Activated CD4-positive, alpha-beta T cell treated with anti-CD3 and anti-CD28 coated beads for 24 hours (primary cell): Measurements from ENCODE around the gene SPINK7.
A peak's percentile ranks its signal among the peaks of the same experiment; 100 is the strongest.
"Not testable (repeated sequence)": the region's sequence is repeated elsewhere in the genome, so short reads cannot be mapped to it uniquely, and the experiment has no call there.

ENCODE experiments used
- DNase-seq, 2 donors: peaks; one replicate each; pipeline ENCODE4 v3.0.0-alpha.2; 2020; ENCODE audit warnings: low read depth in 2 of 2

SPINK7 gene

DNA sequence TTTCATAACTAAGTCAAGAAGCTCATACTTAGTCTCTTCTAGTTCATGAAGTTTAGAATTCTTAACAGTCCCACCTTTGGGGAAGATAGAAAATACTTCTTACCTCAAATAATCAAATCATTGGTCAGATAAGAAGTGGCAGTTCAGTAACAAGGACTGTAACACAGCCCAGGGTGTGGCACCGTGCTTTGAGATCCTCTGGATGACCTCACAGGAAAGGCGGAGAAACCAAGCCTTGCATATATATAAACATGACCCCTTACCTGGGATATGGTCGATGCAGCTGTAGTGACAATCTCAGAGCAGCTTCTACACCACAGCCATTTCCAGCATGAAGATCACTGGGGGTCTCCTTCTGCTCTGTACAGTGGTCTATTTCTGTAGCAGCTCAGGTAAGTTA is at the start of gene SPINK7:
SPINK7 (plus strand) TSS at position 271 of the 400 bp plus-strand sequence; CDS start at position 332, 61 bp downstream.
- no peak for DNase-seq

DNA sequence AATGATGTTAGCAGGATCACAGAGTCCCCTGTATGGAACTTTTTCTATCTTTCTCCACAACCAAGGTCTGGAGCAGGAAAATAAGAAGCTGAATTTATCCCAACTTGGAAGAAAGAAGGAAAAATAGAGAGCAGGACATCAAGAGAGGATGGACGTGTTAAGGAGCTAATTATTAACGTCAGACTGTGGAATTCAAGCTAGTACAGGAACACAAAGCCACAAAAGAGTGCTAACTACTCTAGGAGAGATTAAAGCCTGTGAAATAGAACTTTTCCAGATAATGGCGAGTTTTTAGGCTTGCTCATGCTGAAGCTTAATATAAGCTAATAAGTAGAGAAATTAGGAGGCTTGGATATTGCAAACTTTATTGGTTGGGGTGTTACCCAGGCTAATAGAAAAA is 44.3 kb upstream of the SPINK7 start:
- no peak for DNase-seq

DNA sequence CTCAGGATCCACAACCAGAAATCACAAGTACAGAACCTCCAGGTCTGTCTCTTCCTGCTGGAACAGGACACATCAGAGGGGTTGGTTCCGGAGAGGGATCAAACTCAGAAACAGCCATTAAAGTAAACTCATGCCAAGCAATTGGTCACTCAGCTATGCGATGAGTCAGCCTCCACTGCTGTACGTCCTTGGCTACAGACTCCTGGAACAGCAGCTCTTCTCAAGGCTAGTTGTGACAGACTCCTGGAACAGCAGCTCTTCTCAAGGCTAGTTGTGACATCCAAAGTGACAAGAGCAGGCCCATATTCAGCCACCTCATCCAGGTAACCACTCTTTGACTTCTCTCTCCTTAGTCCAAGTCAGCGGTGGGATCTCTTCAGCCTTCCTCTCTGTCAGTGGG is 43.7 kb upstream of the SPINK7 start, which contains the start of gene SPINK13:
SPINK13 (plus strand) TSS at position 229 of the 400 bp plus-strand sequence. CDS start 1,279 bp downstream, outside the sequence.
- DNase-seq, result no peak

DNA sequence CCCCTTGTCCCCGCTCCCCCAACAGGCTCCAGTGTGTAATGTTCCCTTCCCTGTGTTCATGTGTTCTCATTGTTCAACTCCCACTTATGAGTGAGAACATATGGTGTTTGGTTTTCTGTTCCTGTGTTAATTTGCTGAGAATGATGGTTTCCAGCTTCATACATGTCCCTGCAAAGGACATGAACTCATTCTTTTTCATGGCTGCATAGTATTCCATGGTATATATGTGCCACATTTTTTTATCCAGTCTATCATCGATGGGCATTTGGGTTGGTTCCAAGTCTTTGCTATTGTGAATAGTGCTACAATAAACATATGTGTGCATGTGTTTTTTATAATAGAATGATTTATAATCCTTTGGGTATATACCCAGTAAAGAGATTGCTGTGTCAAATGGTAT is 37.1 kb upstream of the SPINK7 start:
- DNase-seq, result not testable (repeated sequence)

DNA sequence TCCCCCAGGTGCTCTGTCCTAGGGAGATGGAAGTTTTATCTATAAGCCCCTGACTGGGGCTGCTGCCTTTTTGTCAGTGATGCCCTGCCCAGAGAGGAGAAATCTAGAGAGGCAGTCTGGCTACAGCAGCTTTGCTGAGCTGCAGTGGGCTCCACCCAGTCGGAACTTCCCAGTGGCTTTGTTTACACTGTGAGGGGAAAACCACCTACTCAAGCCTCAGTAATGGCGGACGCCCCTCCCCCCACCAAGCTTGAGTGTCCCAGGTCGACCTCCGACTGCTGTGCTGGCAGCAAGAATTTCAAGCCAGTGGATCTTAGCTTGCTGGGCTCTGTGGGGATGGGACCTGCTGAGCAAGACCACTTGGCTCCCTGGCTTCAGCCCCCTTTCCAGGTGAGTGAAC is 31.3 kb upstream of the SPINK7 start:
- not testable (repeated sequence) for DNase-seq

DNA sequence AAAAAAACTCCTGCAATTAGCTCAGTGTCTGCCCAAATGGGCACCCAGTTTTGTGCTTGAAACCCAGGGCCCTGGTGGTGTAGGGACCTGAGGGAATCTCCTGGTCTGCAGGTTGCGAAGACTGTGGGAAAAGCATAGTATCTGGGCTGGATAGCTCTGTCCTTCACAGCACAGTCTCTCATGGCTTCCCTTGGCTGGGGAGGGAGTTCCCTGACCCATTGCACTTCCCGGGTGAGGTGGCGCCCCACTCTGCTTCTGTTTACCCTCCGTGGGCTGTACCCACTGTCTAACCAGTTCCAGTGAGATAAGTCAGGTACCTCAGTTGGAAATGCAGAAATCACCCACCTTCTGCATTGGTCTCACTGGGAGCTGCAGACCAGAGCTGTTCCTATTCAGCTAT is 30.9 kb upstream of the SPINK7 start:
- DNase-seq, result not testable (repeated sequence)

DNA sequence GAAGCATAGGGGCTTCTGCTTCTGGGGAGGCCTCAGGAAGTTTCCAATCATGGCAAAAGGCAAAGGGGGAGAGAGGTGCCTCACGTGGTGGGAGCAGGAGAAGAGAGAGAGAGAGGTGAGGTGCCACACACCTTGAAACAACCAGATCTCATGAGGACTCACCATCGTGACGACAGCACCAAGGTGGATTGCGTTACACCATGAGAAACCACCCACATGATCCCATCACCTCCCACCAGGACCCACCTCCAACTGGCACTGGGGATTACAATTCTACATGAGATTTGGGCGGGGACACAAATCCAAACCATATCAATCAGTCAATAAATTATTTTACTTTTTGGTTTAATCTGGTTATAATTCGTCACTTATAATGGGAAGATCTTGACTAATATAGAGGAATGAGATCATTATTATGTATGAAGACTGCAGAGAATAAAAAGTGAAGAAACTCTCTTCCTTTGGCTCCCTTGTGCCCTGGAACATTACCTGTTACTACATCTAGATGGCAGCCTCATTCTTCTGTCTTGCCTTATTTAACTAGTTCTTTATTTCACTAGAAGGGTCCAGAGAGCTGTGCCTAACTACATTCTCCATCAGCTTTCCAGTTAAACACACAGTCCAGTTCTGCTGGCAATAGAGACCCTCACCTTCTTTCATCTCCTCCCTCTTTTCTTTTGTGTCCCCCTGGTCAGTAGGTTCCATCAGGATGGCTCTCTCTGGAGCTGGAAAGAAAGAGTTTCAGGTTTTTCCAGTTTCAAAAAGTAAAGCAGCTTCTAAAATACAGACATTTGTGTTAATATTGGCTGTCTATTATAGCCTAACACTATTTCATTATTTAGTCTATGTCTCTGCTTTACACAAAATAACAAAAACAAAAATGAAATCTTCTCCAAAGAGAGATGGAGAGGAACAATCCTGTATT is 21.7 kb upstream of the SPINK7 start:
- no peak for DNase-seq

DNA sequence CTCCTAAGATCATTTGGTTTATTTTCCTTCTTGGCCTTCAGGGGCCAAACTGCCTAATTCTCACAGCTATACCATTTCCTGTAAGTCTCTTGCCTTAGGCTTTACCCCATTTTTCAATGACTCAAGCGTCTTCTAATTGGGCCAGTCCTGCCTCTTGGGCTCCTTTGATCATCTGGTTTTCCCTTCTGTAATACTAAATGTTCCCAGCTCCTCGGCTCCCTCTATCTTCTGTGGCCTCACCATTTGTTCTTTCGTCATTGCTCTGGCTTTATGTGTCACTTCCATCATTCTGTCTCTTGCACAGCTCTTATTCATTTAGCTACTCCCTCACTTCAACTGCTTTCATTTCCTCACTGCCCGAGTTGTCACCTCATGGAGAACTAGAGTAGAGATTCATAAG is 14.5 kb upstream of the SPINK7 start:
- DNase-seq, result no peak

DNA sequence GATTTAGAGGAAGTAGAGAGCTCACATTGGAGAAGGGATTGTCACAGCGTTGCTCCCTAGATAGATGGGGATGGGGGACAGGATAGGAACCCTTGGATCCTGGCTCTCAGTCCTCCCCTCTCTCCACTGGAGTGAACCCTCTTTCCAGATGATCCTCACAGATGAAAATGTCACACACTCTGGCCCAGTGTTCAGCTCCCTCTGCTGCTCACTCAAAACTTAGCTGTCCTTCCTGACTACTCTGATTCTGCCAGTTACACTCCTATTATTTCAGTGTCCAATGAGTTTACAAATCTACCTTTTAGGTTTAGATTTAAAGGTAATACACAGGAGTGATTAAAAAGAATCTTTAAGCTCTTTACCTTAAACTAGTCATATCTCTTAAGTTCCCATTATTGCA is 5.8 kb upstream of the SPINK7 start:
- DNase-seq, result no peak

DNA sequence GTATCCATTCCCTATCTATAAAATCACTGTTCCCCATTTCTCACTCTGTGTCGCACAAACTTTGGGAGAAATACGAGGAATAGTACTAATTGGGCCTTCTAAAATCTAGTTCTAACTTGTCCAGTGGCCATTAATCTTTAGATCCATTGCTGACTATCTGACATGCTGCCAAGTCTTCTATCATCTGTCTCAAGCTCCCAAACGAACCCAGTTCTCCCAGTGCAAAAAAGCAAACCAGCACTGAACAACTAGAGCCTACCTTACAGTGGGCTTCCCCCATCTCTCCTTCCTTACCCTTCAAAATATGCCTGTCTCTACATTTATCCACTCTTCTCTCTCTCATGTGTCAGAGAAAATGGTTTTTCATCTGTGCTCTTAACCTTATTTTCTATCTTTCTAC is 3.2 kb upstream of the SPINK7 start:
- DNase-seq, result no peak

DNA sequence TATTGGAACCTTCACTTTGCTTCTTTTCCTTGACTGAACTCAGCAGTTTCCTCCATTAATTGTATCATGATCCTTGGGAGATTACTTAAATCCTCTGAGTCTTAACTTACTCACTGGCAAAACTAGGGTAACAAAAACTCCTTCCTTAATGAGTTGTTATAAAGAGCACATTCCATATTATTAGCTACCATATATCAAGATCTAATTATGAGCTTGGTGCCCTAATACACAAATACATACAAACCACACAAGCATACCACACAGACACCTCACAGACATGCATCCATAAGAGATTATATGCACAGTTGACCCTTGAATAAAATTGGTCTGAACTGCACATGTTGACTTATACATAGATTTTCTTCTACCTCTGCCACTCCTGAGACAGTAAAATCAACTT is 2.5 kb upstream of the SPINK7 start:
- DNase-seq, result no peak

DNA sequence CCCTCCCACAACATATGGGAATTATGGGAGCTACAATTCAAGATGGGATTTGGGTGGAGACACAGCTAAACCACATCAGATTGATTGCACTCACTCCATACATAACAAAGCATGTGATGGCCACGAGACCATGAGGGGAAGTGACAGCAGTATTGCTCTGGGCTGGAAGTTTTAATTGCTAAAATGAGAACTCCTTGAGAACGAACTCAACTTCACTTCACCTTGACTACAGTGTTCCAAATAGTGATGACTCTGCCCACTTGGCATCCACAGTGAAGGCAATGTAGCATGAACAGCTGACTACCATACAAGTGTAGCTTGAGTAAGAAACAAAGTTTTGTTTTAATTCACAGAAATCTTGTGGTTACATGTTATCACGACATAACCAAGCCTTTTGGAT is 739 bp upstream of the SPINK7 start:
- DNase-seq, result no peak

DNA sequence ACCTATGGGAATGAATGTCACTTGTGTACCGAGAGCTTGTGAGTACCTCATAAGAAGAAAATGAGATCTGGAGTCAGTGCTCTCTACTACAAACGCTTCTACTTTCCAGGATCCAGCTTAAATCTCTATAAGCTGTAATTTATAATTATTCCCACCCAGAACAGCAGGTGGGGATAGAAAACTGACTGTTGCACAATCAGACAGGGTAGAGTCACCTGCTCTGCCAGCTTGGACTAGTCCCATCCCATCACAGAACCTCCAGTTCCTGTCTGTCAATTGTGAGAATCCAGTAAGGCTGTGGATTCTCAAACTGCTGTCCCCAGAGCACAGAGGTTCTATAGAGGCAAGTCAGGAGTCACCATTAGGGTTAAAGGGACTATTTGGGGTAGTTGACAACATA is 2.0 kb downstream of the SPINK7 start:
- no peak for DNase-seq

DNA sequence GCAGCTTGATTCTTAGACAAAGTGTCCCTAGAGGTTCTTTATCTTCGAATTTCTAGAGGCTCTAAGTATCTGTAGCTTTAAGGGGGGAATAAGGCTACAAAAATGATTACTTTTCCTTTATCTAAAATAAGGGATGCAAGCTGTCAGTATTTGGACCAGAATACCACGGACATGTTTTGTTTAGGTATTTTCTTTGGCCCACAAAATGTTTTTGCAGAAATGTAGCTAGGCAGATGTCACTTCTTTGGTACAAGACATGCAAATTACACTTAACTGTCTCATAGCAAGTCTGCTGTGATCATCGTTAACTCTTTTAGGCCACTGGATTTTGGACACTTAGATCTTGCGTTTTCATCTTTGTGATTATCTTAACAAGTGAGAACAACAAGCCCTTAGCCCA is 2.5 kb downstream of the SPINK7 start:
- no peak for DNase-seq

DNA sequence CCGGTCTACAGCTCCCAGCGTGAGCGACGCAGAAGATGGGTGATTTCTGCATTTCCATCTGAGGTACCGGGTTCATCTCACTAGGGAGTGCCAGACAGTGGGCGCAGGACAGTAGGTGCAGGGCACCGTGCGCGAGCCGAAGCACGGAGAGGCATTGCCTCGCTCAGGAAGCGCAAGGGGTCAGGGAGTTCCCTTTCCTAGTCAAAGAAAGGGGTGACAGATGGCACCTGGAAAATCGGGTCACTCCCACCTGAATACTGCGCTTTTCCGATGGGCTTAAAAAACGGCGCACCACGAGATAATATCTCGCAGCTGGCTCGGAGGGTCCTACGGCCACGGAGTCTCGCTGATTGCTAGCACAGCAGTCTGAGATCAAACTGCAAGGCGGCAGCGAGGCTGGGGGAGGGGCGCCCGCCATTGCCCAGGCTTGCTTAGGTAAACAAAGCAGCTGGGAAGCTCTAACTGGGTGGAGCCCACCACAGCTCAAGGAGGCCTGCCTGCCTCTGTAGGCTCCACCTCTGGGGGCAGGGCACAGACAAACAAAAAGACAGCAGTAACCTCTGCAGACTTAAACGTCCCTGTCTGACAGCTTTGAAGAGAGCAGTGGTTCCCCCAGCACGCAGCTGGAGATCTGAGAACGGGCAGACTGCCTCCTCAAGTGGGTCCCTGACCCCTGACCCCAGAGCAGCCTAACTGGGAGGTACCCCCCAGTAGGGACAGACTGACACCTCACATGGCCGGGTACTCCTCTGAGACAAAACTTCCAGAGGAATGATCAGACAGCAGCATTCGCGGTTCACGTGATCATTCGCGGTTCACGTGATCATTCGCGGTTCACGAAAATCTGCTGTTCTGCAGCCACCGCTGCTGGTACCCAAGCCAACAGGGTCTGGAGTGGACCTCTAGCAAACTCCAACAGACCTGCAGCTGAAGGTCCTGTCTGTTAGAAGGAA is 8.1 kb downstream of the SPINK7 start:
- DNase-seq, result peak in 1 of 2 donors; percentile 9

DNA sequence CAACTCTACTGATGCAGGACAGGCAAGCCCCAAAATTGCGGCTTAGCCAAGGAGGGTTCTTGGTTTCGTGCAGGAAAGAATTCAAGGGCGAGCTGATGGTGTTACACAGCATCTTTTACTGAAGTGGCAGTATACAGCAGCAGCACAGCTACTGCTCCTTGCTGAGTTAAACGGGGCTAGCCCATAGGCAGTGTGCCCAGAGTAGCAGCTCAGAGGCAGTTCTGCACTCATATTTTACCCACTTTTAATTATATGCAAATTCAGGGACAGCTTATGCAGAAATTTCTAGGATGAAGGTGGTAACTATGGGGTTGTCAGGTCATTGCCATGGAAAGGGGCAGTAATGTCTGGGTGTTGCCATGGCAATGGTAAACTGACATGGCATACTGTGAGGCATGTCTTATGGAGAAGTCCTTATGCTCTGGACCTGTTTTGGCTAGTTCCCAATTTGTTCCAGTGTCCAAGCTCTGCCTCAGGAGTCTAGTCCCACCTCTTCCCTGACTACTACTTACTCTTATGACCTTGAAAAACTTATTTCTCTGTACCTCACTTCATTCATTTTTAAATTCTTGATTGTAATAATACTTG is 21.1 kb downstream of the SPINK7 start:
- no peak for DNase-seq

DNA sequence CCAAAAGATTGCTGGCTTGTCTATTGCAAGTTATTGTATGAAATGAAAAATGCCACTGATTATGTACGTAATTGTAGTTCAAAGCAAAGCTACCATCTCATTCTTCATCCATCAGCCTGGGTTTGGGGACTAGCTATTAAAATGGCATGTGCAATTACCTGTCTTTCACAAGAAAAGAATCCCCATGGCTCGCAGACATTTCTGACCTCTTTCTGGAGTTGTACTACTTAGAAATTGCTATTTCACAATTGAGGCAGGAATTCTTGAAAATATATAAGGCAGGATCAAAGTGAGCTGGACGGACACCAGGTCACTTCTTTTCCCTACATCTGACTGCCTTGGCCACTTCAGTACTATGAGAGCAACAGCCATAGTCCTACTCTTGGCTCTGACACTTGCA is 23.0 kb downstream of the SPINK7 start, which contains the start of gene SPINK9:
SPINK9 (plus strand) TSS at position 301 of the 400 bp plus-strand sequence; CDS start at position 356, 55 bp downstream.
- DNase-seq, result no peak

DNA sequence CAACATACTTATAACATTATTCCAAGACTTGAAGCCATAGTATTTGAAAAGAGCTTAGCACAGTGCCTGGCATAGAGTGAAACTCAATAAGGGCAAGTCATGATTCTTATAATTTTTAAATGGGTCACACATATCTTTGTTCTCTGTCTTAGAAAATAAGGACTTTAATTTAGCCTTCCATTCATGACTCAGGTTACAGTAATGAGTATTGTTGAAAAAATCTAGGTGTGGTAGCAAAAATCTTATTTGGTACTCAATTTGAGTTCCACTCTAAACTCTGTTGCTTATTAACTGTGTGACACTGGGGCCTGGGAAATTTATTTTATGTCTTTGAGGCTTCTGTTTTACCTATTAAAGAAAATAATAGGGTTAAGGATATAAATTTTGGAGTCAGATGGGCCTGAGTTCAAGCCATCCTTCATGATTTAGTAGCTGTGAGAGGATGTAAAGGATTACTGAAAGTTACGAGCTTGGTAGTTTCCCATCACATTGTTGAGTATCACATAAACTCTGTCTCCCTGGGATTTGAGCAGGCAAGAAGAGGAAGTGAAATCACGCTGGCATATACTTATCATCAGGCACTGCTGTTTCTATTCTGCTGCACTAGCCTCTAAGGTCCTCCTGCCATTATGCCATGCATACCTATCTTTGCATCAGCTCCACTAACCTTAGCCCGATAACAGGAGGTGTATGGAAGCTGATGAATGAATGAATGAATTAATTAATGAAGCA is 24.6 kb downstream of the SPINK7 start:
- DNase-seq, result no peak

DNA sequence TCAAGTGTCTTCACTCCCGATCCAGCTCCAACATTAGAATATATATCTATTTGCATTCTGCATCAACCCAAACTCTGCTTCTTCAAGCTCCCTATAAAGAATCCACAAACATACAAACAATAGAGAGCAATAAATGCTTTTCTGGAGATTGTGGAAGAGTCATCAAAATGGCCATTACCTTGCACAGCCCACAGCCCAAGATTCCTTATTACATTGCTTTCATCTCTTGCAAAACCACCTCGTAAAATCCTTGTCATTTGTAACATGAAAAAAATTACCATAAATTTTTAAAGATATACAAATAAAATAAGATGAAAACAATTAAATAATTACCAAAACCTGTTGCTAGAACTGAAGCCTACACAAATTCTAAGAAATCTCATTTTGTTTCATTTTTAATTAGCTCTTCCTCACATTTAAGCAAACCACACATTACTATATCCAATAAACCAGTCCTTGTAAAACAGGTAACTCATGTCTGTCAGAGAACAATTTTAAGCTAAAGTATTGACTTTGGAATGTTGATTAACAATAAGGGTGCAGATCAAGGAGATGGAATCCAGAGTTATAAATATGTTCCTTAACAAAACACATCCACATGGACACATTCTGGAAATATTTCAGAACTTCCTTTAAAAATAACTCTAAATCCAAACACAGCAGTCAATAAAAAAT is 30.3 kb downstream of the SPINK7 start:
- DNase-seq, result no peak

DNA sequence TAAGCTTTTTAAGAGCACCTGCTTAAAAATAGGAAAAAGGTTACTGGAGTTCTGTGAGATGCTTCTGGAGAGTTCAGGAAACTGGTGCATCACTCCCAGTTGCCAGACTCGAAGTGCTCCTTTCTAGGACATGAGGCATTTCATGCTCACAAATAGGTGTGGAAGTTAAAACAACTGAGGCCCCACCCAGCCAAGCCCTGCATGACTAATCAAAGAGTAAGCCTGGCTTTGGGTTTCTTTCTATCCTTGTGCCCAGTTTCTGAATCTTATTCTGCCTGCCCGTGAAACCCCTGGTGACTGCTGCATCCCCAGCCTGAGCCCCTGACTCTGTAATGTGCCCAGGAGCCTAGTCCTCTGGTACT is 30.8 kb downstream of the SPINK7 start:
- DNase-seq, result no peak
